IMR-90 (cell line): ENCODE data around the gene UTP4.

Experiments
- BHLHE40 ChIP-seq: fragments of 150-350 bp; IDR thresholded peaks from 2 replicates; pipeline ENCODE4 v1.6.1; 2016; ENCODE audit warnings: mild to moderate bottlenecking, low read depth, low read length
- CEBPB ChIP-seq: IDR thresholded peaks from 2 replicates; pipeline ENCODE4 v1.6.1; 2012; ENCODE audit warnings: low read depth, low read length, improper control_type of control experiment
- CTCF ChIP-seq: conservative IDR thresholded peaks from 2 replicates; pipeline ENCODE4 v1.5.1; 2012; ENCODE audit warnings: mild to moderate bottlenecking, low read depth, low read length, improper control_type of control experiment
- FOS ChIP-seq: fragments of 150-350 bp; IDR thresholded peaks from 2 replicates; pipeline ENCODE4 v1.6.1; 2016; ENCODE audit warnings: low read depth, low read length
- MAFK ChIP-seq: IDR thresholded peaks from 2 replicates; pipeline ENCODE4 v1.6.1; 2012; ENCODE audit warnings: low read depth, low read length, improper control_type of control experiment
- MAZ ChIP-seq: IDR thresholded peaks from 2 replicates; pipeline ENCODE4 v1.6.1; 2012; ENCODE audit warnings: low read depth, mild to moderate bottlenecking, low read length, improper control_type of control experiment, moderate library complexity, borderline replicate concordance
- NFE2L2 ChIP-seq: fragments of 150-350 bp; IDR thresholded peaks from 2 replicates; pipeline ENCODE4 v1.6.1; 2016; ENCODE audit warnings: low read depth, mild to moderate bottlenecking, low read length
- POLR2A ChIP-seq: IDR thresholded peaks from 2 replicates; pipeline ENCODE4 v1.6.1; 2012; ENCODE audit warnings: mild to moderate bottlenecking, low read depth, low read length
- RAD21 ChIP-seq: IDR thresholded peaks from 2 replicates; pipeline ENCODE4 v1.6.1; 2012; ENCODE audit warnings: low read length, improper control_type of control experiment
- RFX5 ChIP-seq: IDR thresholded peaks from 2 replicates; pipeline ENCODE4 v1.8.0; 2012; ENCODE audit warnings: low read depth, mild to moderate bottlenecking, low read length, moderate library complexity
- SMC3 ChIP-seq: fragments of 150-350 bp; IDR thresholded peaks from 2 replicates; pipeline ENCODE4 v1.6.1; 2016; ENCODE audit warnings: low read depth, mild to moderate bottlenecking, antibody characterized with exemption, low read length, moderate library complexity
- TF ChIP-seq, protein P1 (sequence below): fragments of 150-350 bp; IDR thresholded peaks from 2 replicates; pipeline ENCODE4 v1.6.1; 2016; ENCODE audit warnings: low read depth, mild to moderate bottlenecking, low read length, moderate library complexity, borderline replicate concordance

DNA sequence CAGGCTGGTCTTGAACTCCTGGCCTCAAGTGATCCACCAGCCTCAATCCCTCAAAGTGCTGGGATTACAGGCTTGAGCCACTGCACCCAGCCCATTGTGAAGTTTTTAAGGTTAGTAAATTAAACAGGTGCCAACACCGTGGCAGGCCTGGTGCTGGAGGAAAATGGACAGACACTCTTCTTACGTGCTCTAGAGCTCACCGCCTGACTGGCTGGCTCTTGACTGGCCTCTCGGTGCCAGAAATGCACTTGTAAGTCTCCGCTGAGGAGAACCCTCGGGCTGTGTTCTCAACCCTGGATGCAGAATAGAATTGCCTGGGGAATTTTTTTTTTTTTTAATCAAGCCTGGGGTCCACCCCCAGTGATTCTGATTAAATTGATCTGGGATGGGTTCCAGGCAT lies 37.3 kb upstream of the UTP4 start:
- TF ChIP-seq MAZ: no peak
- TF ChIP-seq CTCF: no peak
- TF ChIP-seq CEBPB: no peak
- no peak for TF ChIP-seq POLR2A
- no peak for TF ChIP-seq FOS
- TF ChIP-seq MAFK: no peak
- no peak for TF ChIP-seq RAD21
- no peak for TF ChIP-seq RFX5
- no peak for TF ChIP-seq SMC3
- TF ChIP-seq NFE2L2: no peak
- no peak for TF ChIP-seq BHLHE40
- TF ChIP-seq, protein P1, sequence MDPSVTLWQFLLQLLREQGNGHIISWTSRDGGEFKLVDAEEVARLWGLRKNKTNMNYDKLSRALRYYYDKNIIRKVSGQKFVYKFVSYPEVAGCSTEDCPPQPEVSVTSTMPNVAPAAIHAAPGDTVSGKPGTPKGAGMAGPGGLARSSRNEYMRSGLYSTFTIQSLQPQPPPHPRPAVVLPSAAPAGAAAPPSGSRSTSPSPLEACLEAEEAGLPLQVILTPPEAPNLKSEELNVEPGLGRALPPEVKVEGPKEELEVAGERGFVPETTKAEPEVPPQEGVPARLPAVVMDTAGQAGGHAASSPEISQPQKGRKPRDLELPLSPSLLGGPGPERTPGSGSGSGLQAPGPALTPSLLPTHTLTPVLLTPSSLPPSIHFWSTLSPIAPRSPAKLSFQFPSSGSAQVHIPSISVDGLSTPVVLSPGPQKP: no peak
